K562 (cell line): ENCODE results near the gene SLC40A1. TPM values are rescaled to one million over a fixed set of nuclear protein-coding genes. Genes with fewer than 3 reads are reported as not detected.

ENCODE experiments used
- BHLHE40 ChIP-seq: IDR thresholded peaks from 2 replicates; pipeline ENCODE4 v1.6.1; 2011; ENCODE audit warnings: low read length, improper control_type of control experiment
- GATAD2B ChIP-seq: fragments of 450-650 bp; IDR thresholded peaks from 2 replicates; pipeline ENCODE4 v1.6.1; 2017; ENCODE audit warnings: mild to moderate bottlenecking, borderline replicate concordance
- HDAC2 ChIP-seq: fragments of 450-650 bp; IDR thresholded peaks from 2 replicates; pipeline ENCODE4 v1.6.1; 2016; ENCODE audit warnings: mild to moderate bottlenecking
- MTA2 ChIP-seq: fragments of 450-650 bp; IDR thresholded peaks from 2 replicates; pipeline ENCODE4 v1.6.1; 2016; ENCODE audit warnings: low read depth
- PML ChIP-seq: IDR thresholded peaks from 2 replicates; pipeline ENCODE4 v1.6.1; 2012; ENCODE audit warnings: low read length, inconsistent platforms
- RBM25 ChIP-seq: fragments of 200-400 bp; formaldehyde crosslinking; IDR thresholded peaks from 2 replicates; pipeline ENCODE4 v1.6.1; 2018; ENCODE audit warnings: low read length, low read depth, moderate library complexity; ENCODE audit not compliant: severe bottlenecking
- SMAD3 ChIP-seq: fragments of 450-650 bp; formaldehyde crosslinking; conservative IDR thresholded peaks from 2 replicates; pipeline ENCODE4 v1.4.0; 2020; ENCODE audit warnings: mild to moderate bottlenecking
- ZC3H11A ChIP-seq: IDR thresholded peaks from 2 replicates; pipeline ENCODE4 v1.6.1; 2012; ENCODE audit warnings: low read depth, low read length, improper control_type of control experiment
- ZEB2 ChIP-seq: fragments of 450-650 bp; IDR thresholded peaks from 2 replicates; pipeline ENCODE4 v1.6.1; 2016
- ZKSCAN3 ChIP-seq: fragments of 250-450 bp; sonication (Bioruptor Pico); IDR thresholded peaks from 2 replicates; pipeline ENCODE4 v1.4.0; 2020
- ZNF408 ChIP-seq: fragments of 250-450 bp; sonication (Bioruptor Pico); IDR thresholded peaks from 2 replicates; pipeline ENCODE4 v1.4.0; 2020; ENCODE audit warnings: low read depth, mild to moderate bottlenecking, moderate library complexity
- polyA plus RNA-seq, 8 experiments: library from polyadenylated mRNA; depleted of rRNA in 4 of 8; stranded (reverse) in 5 of 8; unstranded in 3 of 8; fragments of >200 nt; fragmentation: Nextera tagmentation in 2 of 8; fragmentation: Illumina TruSeq in 1 of 8; extraction: Ambion mirVana in 2 of 8; extraction: Trizol in 1 of 8; gene quantifications; 2 replicates each; pipeline versions ENCODE4 v1.2.1 to v1.2.3, GENCODE V29; 2011 to 2014; ENCODE audit warnings: inconsistent platforms in 1 of 8, missing spikeins in 1 of 8
- total RNA-seq, 7 experiments: library from RNA; depleted of rRNA in 6 of 7; stranded (reverse); fragments of >200 nt in 6 of 7; fragmentation: Illumina TruSeq in 2 of 7; extraction: Trizol in 2 of 7; gene quantifications; 2 replicates each; pipeline versions ENCODE4 v1.2.1 to v1.2.3, GENCODE V29; 2011 to 2021; ENCODE audit warnings: low replicate concordance in 1 of 7
- TF ChIP-seq, protein P1 (sequence below): fragments of 450-650 bp; IDR thresholded peaks from 2 replicates; pipeline ENCODE4 v1.6.1; 2016; ENCODE audit warnings: missing biosample characterization, missing genetic modification characterization
- TF ChIP-seq, protein P2 (sequence below): sonication (generic); formaldehyde crosslinking; IDR thresholded peaks from 2 replicates; pipeline ENCODE4 v1.8.0; 2022; ENCODE audit warnings: mild to moderate bottlenecking, missing genetic modification reagents
- TF ChIP-seq, protein P3 (sequence below): fragments of 450-650 bp; IDR thresholded peaks from 2 replicates; pipeline ENCODE4 v1.6.1; 2017; ENCODE audit warnings: antibody characterized with exemption
- TF ChIP-seq, protein P4 (sequence below): sonication (generic); formaldehyde crosslinking; IDR thresholded peaks from 2 replicates; pipeline ENCODE4 v1.8.0; 2022; ENCODE audit warnings: mild to moderate bottlenecking, missing genetic modification reagents
- TF ChIP-seq, protein P5 (sequence below): fragments of 450-650 bp; IDR thresholded peaks from one replicate; pipeline ENCODE4 v1.6.1; 2018; ENCODE audit warnings: mild to moderate bottlenecking, moderate library complexity; ENCODE audit not compliant: partially characterized antibody
- TF ChIP-seq, protein P6 (sequence below): fragments of 250-450 bp; sonication (Bioruptor Pico); IDR thresholded peaks from 2 replicates; pipeline ENCODE4 v1.5.0; 2022; ENCODE audit warnings: mild to moderate bottlenecking

SLC40A1 gene
- total and polyA plus RNA-seq, 9 of the 15 experiments (the other 6 are each of a cell fraction or from before 2014, with no cell fraction given): 42.2 to 95.9 (median 54.9) TPM

DNA sequence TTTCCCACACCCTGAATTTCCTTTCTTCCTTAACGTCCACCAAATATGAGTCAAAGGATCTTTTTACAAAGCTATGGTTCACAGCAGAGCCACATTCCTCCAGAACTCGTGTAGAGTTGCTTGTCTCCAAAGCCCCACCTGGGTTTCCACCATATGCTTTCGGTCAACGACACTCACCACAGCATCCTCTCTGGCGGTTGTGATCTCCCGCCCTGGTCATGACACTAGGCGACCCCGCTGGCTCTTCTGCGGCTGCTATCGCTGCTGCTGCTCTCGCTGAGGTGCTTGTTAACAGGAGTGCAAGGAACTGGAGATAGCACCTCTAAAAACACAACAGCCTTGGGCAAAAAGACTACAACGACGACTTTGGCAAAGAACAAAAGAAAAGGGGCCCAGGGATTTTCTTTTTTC is 340 bp downstream of the SLC40A1 start (continued):
- TF ChIP-seq, protein P1, sequence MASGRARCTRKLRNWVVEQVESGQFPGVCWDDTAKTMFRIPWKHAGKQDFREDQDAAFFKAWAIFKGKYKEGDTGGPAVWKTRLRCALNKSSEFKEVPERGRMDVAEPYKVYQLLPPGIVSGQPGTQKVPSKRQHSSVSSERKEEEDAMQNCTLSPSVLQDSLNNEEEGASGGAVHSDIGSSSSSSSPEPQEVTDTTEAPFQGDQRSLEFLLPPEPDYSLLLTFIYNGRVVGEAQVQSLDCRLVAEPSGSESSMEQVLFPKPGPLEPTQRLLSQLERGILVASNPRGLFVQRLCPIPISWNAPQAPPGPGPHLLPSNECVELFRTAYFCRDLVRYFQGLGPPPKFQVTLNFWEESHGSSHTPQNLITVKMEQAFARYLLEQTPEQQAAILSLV (tag): no peak
- TF ChIP-seq, protein P2, sequence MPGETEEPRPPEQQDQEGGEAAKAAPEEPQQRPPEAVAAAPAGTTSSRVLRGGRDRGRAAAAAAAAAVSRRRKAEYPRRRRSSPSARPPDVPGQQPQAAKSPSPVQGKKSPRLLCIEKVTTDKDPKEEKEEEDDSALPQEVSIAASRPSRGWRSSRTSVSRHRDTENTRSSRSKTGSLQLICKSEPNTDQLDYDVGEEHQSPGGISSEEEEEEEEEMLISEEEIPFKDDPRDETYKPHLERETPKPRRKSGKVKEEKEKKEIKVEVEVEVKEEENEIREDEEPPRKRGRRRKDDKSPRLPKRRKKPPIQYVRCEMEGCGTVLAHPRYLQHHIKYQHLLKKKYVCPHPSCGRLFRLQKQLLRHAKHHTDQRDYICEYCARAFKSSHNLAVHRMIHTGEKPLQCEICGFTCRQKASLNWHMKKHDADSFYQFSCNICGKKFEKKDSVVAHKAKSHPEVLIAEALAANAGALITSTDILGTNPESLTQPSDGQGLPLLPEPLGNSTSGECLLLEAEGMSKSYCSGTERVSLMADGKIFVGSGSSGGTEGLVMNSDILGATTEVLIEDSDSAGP (CRISPR knock-in tag): no peak
- TF ChIP-seq SMAD3: no peak
- no peak for TF ChIP-seq ZKSCAN3
- TF ChIP-seq, protein P3, sequence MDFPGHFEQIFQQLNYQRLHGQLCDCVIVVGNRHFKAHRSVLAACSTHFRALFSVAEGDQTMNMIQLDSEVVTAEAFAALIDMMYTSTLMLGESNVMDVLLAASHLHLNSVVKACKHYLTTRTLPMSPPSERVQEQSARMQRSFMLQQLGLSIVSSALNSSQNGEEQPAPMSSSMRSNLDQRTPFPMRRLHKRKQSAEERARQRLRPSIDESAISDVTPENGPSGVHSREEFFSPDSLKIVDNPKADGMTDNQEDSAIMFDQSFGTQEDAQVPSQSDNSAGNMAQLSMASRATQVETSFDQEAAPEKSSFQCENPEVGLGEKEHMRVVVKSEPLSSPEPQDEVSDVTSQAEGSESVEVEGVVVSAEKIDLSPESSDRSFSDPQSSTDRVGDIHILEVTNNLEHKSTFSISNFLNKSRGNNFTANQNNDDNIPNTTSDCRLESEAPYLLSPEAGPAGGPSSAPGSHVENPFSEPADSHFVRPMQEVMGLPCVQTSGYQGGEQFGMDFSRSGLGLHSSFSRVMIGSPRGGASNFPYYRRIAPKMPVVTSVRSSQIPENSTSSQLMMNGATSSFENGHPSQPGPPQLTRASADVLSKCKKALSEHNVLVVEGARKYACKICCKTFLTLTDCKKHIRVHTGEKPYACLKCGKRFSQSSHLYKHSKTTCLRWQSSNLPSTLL: no peak
- TF ChIP-seq PML: no peak
- TF ChIP-seq, protein P4, sequence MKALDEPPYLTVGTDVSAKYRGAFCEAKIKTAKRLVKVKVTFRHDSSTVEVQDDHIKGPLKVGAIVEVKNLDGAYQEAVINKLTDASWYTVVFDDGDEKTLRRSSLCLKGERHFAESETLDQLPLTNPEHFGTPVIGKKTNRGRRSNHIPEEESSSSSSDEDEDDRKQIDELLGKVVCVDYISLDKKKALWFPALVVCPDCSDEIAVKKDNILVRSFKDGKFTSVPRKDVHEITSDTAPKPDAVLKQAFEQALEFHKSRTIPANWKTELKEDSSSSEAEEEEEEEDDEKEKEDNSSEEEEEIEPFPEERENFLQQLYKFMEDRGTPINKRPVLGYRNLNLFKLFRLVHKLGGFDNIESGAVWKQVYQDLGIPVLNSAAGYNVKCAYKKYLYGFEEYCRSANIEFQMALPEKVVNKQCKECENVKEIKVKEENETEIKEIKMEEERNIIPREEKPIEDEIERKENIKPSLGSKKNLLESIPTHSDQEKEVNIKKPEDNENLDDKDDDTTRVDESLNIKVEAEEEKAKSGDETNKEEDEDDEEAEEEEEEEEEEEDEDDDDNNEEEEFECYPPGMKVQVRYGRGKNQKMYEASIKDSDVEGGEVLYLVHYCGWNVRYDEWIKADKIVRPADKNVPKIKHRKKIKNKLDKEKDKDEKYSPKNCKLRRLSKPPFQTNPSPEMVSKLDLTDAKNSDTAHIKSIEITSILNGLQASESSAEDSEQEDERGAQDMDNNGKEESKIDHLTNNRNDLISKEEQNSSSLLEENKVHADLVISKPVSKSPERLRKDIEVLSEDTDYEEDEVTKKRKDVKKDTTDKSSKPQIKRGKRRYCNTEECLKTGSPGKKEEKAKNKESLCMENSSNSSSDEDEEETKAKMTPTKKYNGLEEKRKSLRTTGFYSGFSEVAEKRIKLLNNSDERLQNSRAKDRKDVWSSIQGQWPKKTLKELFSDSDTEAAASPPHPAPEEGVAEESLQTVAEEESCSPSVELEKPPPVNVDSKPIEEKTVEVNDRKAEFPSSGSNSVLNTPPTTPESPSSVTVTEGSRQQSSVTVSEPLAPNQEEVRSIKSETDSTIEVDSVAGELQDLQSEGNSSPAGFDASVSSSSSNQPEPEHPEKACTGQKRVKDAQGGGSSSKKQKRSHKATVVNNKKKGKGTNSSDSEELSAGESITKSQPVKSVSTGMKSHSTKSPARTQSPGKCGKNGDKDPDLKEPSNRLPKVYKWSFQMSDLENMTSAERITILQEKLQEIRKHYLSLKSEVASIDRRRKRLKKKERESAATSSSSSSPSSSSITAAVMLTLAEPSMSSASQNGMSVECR: no peak
- TF ChIP-seq HDAC2: no peak
- TF ChIP-seq, protein P5, sequence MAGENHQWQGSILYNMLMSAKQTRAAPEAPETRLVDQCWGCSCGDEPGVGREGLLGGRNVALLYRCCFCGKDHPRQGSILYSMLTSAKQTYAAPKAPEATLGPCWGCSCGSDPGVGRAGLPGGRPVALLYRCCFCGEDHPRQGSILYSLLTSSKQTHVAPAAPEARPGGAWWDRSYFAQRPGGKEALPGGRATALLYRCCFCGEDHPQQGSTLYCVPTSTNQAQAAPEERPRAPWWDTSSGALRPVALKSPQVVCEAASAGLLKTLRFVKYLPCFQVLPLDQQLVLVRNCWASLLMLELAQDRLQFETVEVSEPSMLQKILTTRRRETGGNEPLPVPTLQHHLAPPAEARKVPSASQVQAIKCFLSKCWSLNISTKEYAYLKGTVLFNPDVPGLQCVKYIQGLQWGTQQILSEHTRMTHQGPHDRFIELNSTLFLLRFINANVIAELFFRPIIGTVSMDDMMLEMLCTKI: no peak
- no peak for TF ChIP-seq MTA2
- TF ChIP-seq RBM25: no peak
- no peak for TF ChIP-seq ZNF408 (CRISPR knock-in tag)
- no peak for TF ChIP-seq BHLHE40
- no peak for TF ChIP-seq GATAD2B
- 0 out of 2 replicates have a peak, but pooled peaks have one; percentile 30 for TF ChIP-seq ZEB2
- TF ChIP-seq, protein P6, sequence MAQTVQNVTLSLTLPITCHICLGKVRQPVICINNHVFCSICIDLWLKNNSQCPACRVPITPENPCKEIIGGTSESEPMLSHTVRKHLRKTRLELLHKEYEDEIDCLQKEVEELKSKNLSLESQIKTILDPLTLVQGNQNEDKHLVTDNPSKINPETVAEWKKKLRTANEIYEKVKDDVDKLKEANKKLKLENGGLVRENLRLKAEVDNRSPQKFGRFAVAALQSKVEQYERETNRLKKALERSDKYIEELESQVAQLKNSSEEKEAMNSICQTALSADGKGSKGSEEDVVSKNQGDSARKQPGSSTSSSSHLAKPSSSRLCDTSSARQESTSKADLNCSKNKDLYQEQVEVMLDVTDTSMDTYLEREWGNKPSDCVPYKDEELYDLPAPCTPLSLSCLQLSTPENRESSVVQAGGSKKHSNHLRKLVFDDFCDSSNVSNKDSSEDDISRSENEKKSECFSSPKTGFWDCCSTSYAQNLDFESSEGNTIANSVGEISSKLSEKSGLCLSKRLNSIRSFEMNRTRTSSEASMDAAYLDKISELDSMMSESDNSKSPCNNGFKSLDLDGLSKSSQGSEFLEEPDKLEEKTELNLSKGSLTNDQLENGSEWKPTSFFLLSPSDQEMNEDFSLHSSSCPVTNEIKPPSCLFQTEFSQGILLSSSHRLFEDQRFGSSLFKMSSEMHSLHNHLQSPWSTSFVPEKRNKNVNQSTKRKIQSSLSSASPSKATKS: no peak
- no peak for TF ChIP-seq ZC3H11A
